Activated CD4-positive, CD25-positive, alpha-beta regulatory T cell treated with anti-CD3 and anti-CD28 coated beads, Interleukin-2, amount 50 U/mL, for 16 hours (primary cell): ENCODE data around the gene RBM34.
"Not testable (repeated sequence)": the region's sequence is repeated elsewhere in the genome, so short reads cannot be mapped to it uniquely, and the experiment has no call there.

ENCODE experiments used
- DNase-seq: peaks from one replicate; pipeline ENCODE4 v3.0.0-alpha.2; 2020; ENCODE audit warnings: low read depth, low spot score

Gene RBM34

GRCh38 chr1:235092045-235092406 lies 69.0 kb downstream of the RBM34 start:
- not testable (repeated sequence) for DNase-seq

GRCh38 chr1:235091319-235092044 lies 69.6 kb downstream of the RBM34 start:
- not testable (repeated sequence) for DNase-seq

GRCh38 chr1:235090406-235091069 lies 70.5 kb downstream of the RBM34 start:
- no peak for DNase-seq

- no peak for DNase-seq
These were observed 72.1 kb downstream of the RBM34 start for GRCh38 chr1:235088907-235089306.

- no peak for DNase-seq
These were observed 72.6 kb downstream of the RBM34 start for GRCh38 chr1:235088430-235088829.

- DNase-seq = no peak
These were observed 73.1 kb downstream of the RBM34 start for GRCh38 chr1:235087906-235088305.

- DNase-seq = not testable (repeated sequence)
These were observed 75.5 kb downstream of the RBM34 start for GRCh38 chr1:235085411-235086117.
